ENCODE results near the gene MIPEP.

DNA sequence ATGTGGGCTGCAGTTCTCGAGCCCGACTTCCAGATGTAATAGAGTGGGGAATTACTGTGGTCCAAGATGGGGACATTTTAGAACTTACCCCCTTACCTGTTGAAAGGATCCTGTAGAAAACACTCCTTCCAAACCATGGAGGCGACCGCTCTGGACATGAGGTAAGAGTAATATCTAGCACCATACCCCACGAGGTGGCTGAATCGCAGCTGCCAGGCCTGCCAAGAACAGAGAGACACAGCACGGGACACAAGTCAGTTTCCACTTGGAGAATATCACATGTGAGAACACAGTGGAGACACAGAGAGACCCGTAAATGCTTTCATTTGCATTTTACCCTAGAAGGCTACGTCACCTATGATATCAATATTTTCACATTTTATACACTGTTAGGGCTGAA, 129.2 kb downstream of the MIPEP start:
- TF ChIP-seq EZH2 (IDR thresholded peaks at IDR 0.05; ENCODE audit: low read depth), result no peak
- TF ChIP-seq CTCF (conservative IDR thresholded peaks at IDR 0.05), result no peak

Data from PC-9 (cell line).